Activated T-cell treated with anti-CD3 and anti-CD28 coated beads for 48 hours (primary cell): ENCODE measurements around the gene KRTAP5-3.

ENCODE experiments used
- DNase-seq: peaks from one replicate; pipeline ENCODE4 v3.0.0-alpha.2; 2020; ENCODE audit warnings: low read depth

KRTAP5-3 gene

DNA sequence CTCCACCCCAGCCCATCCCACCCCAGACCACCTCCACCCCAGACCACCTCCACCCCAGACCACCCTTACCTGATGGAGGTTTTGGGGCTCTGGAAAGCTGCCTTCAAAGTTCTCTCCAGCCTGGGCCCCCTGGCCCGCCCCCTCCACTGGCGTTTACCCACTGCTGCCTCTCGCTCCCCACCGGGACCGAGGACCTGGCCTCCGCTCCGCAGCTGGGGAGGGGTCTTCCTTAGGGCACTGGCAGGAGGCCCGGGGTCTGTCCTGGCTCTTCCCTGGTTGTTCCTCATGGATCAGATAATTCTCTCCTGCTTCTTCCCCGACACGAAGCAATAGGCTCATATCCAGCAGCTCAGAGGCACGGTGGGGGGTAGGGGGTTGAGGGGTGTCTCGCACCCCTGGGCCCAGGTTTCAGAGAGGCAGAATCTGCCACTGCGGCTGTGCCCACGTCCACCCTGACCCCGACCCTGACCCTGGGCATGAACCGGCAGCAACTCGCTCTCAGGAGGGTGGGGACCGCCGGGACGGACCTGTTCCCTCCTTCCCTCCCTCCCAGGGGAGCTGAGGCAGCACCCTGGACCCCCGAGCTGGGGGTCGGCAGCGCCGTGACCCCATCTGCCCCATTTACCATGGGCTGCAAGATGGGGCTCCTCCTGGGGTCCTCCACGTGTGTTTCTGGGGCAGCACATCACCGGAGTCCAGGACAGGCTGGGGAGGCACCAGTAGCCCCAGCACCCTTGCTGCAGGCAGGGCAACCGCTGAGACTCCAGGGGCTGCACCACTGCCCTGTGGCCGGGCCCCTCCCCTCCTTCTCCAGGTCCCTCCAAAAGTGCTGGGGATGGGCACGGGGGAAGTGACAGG is 34.3 kb upstream of the KRTAP5-3 start:
- no peak for DNase-seq

- no peak for DNase-seq
Observed at GRCh38 chr11:1641096-1641495, 32.8 kb upstream of the KRTAP5-3 start.

- DNase-seq = peak; percentile 20
Observed at GRCh38 chr11:1640076-1640946, 32.0 kb upstream of the KRTAP5-3 start.

DNA sequence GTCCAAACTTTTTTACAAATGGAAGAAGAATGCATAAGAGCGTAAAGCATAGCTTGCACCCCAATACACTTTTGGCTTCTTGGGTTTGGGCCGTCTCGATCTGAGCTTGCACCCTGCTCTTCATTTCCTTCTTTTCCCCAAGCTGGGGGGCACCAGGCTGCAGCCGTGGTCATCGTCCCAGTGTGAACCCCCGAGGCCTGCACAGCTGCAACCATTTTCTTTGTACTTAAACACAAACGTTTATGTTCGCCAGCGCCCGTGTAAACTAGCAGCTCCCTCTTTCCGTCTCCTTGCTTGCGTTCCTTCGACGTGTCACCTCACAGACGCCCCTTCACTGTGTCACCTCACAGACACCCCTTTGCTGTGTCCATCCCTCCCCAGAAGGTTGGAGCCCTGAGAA is 31.4 kb upstream of the KRTAP5-3 start:
- DNase-seq = no peak

DNA sequence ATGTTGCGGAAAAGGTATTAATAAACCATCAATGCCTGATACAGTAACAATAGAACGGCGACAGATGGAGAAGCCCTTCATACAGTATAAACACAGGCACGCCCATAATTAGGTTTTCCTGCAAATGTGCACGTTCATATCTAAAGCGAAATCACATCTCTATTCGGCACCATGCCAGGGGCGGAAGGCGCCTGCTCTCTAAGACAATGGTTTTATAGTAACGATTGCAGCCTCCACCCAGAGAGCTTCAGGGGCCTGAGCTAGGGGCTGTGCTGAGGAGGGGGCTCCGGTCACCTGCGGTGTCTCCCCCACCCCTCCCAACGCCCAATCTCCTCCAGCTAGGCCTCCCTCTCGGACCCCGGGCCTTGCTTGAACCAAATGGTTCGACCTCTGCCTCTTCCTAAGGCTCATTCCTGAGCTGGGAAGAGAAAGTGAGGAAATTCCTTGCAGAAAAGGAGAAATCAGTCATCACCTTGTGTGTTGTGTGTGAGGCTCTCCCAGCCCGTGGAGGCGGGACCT is 30.9 kb upstream of the KRTAP5-3 start:
- DNase-seq = no peak

- no peak for DNase-seq
Observed at GRCh38 chr11:1638344-1638743, 30.1 kb upstream of the KRTAP5-3 start.

GRCh38 chr11:1637628-1638027 is 29.4 kb upstream of the KRTAP5-3 start:
- no peak for DNase-seq

- no peak for DNase-seq
Observed at GRCh38 chr11:1636291-1636950, 28.2 kb upstream of the KRTAP5-3 start.

DNA sequence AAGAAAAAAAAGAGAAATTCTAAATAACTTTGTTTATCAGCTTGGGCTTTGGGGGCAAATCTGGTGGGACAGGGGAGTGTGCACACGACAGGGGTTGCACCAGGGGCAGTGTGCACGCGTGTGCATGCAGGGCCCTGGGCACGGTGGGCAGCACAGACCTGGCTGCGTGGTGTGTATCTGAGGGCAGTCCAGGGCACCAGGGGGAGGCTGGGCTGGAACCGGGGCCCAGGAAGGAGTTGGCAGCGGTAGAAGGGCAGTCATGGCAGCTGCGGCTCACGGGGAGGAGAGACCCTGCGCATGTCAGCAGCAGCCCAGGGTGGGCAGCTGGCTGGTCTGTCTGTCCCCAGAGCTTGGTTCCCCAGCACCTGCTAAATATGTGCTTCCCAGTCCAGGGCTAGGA is 25.6 kb upstream of the KRTAP5-3 start:
- no peak for DNase-seq

DNA sequence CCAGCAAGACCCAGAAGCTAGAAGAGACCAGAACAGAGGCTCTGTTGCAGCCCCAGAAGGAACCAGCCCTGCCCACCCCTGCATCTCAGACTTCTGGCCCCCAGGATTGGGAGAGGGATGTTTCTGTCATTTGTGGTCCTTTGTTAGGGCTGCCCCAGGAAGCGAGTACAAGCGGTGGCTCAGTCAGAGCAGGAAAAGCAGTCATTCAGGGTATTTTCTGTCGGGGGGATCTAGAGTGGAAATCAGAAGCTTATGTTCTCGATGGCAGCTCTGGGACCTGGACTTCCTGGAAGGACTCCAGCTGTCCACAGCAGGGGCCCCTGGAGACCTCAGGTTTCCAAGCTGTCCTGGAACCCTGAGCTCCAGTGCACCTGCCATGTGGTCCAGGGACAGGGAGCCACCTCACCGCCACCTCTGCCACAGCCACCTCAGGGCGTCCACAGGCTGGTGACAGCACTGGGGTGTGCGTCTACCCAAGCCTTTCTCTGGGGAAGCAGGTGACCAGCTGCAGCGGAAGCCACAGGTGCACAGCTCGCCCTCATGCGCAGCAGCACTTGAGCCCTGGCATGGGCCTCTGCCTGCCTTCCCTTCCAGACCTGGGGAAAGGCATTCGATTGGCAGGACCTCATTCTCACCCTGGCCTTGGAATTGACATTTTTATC is 23.9 kb upstream of the KRTAP5-3 start:
- no peak for DNase-seq

- no peak for DNase-seq
Observed at GRCh38 chr11:1631066-1631568, 22.9 kb upstream of the KRTAP5-3 start.

GRCh38 chr11:1630271-1630670 is 22.0 kb upstream of the KRTAP5-3 start:
- DNase-seq = no peak

DNA sequence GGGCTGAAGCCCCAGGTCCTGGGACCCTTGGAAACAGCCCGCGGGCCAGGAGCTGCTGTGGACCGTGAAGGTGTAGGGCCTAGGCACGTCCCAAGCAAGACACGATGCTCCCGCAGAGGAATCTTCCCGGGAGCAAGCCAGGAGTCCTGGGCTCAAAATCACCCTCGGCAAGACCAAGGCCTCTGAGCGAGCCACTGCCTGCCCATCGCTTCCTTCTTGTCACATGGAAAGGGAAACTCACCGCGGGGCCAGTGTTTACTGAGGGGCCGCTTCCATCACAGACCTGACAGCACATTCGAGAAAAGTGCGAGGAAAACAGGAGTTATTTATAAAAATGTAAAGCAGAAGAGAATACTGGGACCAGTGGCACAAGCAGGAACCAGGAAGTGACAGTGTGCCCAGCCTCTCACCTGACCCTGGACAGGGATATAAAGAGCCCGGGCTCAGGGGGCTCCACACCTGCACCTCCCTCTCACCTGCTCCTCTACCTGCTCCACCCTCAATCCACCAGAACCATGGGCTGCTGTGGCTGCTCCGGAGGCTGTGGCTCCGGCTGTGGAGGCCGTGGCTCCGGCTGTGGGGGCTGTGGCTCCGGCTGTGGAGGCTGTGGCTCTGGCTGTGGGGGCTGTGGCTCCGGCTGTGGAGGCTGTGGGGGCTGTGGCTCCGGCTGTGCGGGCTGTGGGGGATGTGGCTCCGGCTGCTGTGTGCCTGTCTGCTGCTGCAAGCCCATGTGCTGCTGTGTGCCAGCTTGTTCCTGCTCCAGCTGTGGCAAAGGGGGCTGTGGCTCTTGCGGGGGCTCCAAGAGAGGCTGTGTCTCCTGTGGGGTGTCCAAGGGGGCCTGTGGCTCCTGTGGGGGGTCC is 21.3 kb upstream of the KRTAP5-3 start, which contains the start of gene KRTAP5-5:
TSS of gene KRTAP5-5 (plus strand) at position 450 of the 860 bp plus-strand sequence. CDS start at position 516, 66 bp downstream.
- DNase-seq = no peak

DNA sequence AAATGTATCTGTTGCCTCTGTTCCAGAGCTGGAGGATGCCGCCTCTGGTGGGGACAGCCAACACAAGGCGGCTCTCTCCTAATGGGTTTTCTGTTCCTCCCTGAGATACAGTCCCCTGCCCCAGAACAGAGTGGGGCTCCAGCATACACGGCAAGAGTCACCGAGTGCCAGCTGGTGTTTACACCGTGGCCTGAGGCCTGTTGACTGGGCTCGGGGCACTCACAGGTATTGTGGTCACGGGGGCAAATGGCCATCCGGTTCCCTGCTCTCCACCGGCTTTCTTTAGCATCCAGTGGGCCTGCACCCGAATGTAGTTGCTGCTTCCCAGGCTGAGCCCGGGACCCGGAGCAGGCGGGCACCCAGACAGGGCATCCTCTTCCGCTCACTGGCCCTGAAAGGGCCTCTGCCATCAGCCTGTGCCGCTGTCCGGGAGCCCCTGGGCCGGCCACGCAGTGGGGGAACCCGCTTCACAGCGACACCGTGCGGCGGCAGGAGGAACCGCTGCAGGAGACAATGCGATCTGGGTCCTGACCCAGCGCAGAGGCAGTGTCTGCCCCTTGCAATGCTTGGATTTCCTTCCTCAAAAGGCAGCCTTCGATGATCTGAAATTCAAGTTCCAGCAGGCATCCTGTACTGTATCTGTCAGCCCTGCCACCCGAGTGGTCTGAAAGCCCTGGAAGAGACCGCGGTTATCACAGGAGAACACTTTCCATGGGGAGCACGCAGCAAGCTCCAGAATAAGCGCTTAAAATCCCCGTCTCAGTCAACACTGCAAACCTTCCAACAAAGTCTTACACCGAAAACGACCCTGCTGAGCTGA is 20.5 kb upstream of the KRTAP5-3 start:
- DNase-seq = peak; percentile 52

- DNase-seq = no peak
Observed at GRCh38 chr11:1625541-1625940, 17.3 kb upstream of the KRTAP5-3 start.

DNA sequence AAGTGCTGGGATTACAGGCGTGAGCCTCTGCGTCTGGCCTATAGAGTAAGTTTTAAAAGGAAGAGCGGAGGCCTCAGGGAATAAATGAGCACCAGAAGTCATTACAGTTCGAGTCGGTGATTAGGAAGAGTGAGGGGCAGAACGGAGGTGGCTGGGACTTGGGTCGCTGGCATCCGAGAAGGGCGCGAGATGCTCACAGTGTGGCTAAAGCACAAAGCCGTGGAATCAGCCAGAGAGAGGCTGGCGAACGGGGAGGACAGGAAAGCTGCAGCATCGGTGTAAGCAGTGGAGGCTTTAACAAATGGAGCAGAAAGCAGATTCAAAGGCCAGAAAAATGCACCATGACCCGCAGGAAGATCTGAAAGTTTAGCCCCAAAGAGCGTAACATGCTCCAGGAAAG is 16.4 kb upstream of the KRTAP5-3 start:
- no peak for DNase-seq

DNA sequence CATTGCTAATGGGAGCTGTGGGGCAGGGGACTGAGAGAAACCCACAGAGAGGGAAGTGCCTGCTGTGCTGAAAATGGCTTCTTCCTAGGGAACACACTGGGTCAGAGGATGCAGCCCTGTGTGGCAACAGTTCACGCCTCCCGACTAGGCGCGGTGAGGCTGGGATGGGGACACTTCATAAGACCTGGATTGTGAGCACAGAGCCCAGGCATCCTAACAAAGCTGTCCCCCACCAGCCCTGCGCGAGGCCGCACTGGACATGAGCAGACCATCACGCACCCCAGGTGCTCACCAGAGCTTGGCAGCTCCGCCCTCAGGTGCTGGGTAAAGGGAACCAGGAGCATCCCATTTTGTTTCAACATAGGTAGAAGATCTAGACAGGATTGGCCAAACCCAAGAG is 15.5 kb upstream of the KRTAP5-3 start:
- DNase-seq = no peak

GRCh38 chr11:1622086-1622485 is 13.8 kb upstream of the KRTAP5-3 start, which contains the start of gene KRTAP5-4:
KRTAP5-4 (minus strand) TSS chr11:1622138; CDS start chr11:1622093, 45 bp downstream.
- no peak for DNase-seq

- no peak for DNase-seq
Observed at GRCh38 chr11:1619449-1619848, 11.2 kb upstream of the KRTAP5-3 start.
